HG03045 (cell line): ENCODE results near the gene R3HDM4.

ENCODE experiments used
- ATAC-seq: cut with Tn5 transposase; IDR thresholded peaks from one replicate; pipeline ENCODE4 v1.9.1; 2021; ENCODE audit warnings: mild to moderate bottlenecking, moderate library complexity; ENCODE audit not compliant: unreplicated experiment

The R3HDM4 gene

DNA sequence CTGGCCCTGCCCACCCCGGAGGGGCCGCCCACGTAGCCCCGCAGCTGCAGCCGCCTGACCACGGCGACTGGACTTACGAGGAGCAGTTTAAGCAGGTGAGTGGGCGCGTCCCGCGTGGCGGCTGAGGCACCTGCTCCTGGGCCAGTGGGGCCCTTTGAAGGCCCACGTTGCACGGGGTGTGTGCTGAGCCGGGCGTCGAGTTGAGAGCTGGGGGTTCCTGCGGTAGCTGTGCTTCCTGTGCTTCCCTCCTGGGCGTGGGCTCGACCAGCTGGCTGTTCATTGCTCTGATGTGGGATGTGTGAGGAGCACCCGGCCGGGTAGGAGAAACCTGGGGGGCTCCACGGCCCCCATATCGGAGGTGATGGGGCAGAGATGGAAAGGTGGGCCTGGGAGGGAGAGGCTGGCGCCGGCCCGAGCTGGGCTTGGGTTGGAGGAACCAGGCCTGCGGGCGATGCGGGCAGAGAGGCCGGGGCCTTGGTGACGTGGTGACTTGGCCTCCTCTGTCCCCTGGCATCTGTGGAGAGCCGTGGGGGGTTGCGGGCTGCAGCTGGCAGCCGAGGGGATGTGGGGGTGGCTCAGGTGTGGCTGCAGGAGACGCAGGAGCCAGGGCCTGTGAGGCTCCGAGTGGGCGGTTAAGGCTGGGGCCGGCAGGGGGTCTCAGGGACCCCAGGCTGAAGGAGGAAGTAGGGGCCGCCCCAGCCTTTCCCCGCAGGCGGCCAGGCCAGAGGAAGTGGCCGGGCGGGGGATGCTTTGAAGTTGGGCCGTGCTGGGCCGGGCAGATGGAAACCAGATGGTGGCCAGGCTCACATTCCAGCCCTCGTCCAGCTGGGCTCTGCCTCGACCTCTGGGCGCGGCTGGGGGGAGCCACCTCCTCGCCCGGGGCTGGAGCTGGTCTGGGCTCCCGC lies 19.9 kb upstream of the R3HDM4 start:
- ATAC-seq: no peak

DNA sequence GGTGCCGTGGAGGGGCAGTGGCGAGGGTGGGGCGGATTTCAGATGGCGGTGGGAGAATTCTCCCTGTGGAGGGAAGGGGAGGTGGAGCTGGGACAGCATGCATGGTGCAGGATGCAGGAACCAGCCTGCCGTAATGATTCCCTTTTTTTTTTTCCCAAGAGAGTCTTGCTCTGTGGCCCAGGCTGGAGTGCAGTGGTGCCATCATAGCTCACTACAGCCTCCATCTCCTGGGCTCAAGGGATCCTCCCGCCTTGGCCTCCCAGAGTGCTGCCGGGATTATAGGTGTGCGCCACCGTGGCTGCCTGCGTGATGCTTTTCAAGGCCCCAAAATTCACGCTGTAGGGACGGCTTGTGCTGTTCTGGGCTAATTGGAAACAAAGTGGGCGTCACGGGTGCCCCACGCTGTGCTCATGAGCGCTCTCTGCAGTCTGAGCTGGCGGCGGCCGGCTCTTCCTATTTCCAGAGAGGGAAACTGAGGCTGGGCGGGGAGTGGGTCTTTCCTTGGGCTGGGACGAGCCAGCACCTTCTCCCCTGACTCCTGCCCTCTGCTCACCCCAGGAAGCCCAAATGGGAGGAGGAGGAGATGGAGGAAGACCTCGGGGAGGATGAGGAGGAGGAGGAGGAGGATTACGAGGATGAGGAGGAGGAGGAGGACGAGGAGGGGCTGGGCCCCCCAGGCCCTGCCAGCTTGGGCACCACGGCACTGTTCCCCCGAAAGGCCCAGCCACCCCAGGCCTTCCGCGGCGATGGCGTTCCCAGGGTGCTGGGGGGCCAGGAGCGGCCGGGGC lies 19.0 kb upstream of the R3HDM4 start:
- no peak for ATAC-seq

DNA sequence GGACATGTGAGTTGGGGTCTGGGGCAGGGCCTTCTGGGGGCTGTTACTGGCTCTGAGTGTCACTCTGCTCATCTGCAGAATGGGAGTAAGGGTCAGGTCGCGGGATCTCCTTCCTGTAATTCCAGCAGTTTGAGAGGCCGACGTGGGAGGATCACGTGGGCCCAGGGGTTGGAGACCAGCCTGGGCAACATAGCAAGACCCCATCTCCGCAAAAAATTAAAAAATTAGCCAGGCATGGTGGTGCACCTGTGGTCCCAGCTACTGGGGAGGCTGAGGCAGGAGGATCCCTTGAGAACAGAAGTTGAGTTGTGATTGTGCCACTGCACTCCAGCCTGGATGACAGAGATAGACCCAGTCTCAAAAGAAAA lies 16.9 kb upstream of the R3HDM4 start:
- ATAC-seq: no peak

DNA sequence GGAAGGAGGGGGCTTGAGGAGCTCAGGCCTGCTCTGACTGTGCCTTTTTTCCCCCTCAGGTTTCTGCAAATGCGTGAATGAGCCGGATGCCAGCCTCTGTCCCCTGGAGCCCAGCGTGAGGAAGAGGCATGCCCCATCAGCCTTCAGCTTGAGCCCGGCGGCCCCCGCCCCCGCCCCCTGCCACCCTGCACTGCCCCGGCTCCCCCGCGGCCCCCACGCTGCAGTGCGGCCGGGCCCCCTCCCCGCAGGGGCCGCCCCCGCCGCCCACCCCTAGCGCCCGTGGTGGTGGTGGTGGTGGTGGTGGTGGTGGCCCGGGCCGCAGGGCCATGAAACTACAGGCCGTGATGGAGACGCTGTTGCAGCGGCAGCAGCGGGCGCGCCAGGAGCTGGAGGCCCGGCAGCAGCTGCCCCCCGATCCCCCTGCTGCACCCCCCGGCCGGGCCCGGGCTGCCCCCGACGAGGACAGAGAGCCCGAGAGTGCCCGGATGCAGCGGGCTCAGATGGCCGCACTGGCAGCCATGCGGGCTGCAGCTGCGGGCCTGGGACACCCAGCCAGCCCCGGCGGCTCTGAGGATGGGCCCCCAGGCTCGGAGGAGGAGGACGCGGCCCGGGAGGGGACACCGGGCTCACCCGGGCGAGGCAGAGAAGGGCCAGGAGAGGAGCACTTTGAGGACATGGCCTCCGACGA lies 16.3 kb upstream of the R3HDM4 start:
- no peak for ATAC-seq

DNA sequence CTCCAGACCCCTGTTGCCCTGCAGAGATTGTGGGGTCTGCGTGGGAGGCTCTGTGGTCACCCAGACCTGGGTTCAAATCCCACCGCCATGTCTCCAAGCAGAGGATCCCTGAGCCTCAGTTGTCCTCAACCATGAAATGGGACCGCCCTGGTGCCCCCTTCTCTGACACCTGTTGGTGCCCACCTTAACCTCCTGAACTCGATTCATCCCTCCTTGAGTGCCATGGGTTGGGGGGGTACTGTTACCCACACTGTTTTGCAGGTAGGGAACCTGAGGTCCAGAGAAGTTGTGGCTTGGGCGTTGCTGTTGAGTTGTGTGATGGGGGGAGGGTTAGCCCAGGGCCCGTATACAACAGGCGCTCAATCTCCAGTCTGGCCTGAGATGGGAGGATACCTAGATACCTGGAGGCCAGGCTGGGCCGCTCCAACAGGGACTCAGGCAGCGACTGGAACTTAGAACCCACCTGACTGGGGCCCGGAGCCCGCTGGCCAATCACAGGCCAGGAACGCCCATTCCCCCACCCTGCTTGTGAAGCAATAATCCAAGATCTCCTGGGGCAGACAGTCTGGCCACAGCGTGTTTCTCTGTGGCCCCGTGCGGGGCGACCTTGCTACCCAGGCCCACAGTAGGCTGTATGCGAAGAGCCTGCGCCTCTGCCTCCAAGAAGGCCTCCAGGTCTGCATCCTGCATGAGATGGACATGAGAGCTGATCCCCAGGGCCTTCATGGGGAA lies 15.6 kb upstream of the R3HDM4 start:
- ATAC-seq: no peak

DNA sequence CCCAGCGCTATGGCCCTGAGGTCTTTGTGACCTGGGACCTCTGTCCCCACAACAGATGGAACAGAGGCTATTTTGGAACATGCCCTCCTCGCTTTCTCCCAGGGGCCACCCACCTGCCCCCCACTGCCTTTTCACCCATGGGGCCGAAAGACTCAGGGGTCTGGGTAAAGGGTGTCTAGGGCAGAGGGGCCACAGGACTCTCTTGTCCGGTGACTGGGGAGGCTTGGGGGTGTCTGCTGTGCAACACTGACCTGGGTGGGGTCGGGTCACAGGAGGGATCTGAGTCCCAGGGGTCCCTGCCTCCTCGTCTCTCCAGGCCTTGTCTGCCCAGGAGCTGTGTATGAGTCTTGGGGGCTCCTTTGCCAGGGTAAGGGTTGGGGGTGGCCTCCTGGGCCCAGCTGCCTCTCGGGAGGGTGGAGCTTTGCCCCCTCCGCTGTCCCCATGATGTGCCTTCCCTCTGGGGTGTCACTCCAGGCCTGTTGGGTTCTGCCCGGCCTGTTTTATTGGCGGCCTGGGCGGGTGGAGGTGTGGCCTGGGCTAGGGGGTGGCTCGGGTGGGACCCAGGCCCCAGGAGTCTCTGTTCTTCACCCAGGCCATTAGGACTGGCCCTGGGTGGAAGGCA lies 14.9 kb upstream of the R3HDM4 start:
- no peak for ATAC-seq

DNA sequence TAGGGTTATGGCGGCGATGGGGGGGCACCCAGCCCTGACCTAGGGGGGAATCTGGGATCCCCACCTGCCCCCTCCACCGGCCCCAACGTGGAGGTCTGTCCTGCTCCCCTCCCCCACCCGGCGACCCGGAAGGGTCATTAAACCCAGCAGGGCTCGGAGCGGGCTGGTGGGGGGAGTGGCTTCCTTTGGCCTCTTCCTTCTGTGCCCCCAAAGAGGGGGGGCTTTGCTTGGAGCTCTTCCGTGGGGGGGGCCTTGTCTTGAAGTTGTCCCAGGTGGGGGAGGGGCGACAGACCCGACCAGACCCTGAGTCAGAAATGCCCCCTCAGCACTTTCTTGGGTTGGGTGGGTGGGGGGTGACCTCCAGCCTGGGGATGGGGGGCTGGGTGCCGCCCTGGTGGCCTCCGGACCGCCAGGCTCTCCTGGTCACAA lies 14.3 kb upstream of the R3HDM4 start:
- ATAC-seq: no peak

DNA sequence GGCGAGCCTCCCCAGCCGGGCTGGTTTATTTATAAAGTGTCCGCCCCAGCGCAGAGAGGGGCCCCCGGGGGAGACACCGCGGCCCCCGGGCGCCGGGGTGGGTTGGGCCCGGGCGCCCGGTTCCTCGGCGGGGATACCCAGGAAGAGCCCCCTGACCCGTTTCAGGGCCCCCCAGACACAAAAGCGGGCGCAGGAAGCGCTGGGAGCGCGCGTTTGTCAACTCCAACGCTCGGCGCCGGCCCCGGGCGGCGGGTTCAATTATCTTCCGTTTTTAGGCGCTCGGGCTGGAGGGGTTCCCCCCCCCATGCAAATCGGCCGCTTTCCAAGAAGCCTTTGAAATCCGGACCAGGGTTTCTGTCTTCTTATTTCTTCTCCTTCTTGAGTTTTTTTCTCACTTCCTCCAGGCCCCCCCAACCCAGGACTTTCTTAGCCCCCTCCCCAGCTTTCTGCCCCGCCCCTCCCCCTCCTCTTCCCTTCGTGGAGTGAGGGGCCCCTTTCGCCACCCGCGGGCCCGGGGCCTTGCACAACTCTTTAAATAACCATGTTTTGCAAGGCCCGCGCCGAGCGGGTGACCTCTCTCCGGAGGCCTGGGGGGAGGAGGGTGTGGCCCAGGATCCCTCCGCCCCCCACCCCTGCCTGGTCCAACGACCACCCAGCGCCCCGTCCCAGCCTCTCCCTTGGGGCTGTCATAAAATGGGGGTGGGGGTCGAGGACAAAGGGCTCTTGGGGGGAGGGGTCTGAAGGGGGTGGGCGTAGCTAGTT lies 13.8 kb upstream of the R3HDM4 start:
- no peak for ATAC-seq

DNA sequence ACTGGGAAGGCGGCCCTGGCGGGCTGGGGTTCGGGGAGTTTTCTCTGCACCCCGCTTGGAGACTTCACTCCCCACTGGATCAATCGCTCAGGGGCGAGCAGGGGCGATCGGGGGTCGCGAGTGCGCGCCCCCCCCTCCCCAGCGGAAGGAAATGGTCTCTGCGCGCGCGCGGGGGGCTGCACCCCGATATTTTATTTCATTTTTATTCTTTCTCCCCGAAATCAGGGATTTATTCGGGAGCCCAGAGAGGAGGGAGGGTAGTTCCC lies 13.2 kb upstream of the R3HDM4 start:
- ATAC-seq: no peak

DNA sequence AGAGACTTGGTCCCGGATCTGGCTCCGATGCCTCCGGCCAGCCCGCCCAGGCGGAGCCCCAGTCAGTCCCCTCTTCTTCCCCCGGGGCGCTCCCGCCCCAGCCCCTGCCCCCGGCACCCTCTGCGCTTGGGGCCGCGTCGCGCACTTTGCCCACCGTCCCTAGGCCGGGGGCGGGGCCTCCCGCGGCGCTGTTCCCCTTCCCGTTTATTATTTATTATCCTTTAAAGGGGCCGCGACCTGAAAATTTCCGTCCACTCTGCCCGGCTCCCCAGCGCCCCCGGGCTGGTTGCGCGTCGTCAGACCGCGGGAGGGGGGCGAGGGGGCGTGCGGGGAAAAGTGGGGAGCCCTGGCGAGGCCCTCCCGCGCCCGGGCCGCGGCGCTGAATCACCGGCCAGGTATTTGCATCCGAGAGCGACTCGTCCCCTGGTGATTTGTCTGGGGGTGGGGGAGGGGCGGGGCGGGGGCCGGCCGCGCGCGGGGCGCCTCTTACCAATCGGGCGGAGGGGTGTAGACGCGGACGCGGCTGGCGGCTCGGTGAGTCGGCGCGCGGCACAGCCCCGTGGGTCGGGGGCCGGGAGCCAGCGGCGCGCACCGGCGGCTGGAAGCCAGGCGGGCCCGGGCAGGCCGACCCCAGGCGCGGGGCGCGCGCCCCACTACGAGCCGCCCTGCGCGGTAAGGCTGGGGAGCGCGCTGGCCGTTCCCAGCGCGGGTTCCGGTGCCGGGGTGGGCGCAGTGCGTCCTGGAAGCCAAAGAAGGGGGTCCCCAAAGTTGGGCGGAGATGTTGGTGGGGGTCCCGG lies 12.7 kb upstream of the R3HDM4 start, which contains the start of gene ARID3A:
TSS of gene ARID3A (plus strand) at position 510 of the 797 bp plus-strand sequence. CDS start 3,494 bp downstream, outside the sequence.
- ATAC-seq: peak; percentile 44

DNA sequence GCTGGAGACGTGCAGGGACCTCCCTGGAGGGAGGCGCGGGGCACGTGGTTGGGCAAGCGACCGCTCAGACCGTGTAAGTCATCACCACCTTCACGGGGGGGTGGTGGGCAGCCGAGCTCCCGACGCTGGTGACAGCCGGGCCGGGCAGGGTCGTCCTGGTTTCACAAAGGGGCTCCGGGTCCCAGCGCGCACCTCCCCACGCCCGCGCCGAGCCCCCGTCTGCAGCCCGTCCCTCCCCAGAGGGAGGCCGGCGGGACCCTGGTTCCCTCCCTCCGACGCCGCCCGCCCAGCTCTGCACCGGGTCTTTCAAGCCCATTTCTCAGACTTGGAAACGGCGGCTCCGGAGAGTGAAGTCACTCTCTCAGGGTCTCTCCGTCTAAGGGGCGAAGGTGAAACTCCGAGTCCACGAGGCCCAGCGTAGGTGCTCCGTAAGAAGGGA lies 12.1 kb upstream of the R3HDM4 start:
- peak; percentile 14 for ATAC-seq

DNA sequence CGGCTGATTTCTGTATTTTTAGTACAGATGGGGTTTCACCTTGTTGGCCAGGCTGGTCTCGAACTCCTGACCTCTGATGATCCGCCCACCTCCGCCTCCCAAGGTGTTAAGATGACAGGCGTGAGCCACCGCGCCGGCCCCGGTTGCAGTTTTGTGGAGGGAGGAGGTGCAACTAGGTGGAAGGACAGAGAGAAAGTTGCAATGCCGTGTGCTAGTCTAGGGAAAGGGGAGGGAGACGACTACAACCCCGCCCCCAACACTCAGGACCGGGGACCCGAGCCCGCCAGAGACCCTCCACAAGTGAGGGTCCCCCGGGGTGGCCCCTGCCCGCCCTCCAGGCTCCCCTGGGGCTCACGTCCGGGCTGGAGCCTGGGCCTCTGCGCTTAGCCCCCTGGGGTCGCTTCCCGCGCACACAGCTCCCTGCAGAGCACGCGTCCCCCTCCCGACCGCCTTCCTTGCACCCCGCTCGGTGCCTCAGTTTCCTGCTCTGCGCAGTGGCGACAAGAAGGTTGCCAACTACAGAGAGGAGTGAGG lies 11.6 kb upstream of the R3HDM4 start:
- ATAC-seq: no peak

DNA sequence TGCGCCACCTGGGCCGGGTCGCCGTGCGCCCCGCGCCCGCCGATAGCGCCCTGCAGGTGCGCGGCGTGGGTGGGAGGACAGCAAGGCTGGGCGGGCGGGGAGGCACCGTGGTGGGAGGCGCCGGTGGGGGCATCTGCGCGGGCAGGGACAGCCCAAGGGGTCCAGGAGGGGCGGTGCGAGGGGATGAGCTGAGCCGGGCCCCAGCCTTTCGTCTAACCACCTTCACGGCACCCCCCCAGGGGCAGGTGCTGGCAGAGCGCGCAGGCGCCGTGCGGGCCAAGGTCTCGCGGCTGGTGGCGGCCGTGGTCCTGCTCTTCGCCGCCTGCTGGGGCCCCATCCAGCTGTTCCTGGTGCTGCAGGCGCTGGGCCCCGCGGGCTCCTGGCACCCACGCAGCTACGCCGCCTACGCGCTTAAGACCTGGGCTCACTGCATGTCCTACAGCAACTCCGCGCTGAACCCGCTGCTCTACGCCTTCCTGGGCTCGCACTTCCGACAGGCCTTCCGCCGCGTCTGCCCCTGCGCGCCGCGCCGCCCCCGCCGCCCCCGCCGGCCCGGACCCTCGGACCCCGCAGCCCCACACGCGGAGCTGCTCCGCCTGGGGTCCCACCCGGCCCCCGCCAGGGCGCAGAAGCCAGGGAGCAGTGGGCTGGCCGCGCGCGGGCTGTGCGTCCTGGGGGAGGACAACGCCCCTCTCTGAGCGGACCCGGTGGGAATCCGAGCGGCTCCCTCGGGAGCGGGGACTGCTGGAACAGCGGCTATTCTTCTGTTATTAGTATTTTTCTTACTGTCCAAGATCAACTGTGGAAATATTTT lies 7.2 kb upstream of the R3HDM4 start:
- no peak for ATAC-seq

DNA sequence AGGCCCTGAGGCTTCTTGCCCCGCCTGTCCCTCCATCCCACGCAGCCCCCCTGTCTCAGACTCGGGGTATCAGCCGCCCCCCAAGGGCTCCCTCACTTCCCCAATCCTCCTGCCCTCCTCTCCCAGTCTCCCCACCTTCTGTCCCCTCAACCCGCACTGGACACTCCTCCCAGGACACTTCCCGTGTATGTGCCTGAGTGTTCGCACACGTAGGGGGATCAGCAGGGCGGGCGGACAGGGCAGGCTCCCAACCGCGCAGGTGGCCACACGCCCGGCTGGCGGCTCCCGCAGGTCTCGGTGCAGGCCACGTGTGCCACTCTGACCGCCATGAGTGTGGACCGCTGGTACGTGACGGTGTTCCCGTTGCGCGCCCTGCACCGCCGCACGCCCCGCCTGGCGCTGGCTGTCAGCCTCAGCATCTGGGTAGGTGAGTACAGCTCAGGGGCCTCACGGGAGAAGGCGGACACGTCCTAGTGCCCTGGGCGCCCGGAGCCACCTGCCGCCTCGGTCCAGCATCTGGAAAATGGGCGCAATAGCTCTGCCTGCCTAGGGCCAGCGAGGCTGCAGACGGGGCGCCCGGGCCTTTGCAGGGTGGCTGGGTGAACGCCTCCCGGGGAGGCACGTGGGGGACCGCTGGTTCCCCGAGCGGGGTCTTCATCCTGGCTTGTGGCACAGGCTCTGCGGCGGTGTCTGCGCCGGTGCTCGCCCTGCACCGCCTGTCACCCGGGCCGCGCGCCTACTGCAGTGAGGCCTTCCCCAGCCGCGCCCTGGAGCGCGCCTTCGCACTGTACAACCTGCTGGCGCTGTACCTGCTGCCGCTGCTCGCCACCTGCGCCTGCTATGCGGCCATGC lies 6.4 kb upstream of the R3HDM4 start:
- ATAC-seq: no peak

DNA sequence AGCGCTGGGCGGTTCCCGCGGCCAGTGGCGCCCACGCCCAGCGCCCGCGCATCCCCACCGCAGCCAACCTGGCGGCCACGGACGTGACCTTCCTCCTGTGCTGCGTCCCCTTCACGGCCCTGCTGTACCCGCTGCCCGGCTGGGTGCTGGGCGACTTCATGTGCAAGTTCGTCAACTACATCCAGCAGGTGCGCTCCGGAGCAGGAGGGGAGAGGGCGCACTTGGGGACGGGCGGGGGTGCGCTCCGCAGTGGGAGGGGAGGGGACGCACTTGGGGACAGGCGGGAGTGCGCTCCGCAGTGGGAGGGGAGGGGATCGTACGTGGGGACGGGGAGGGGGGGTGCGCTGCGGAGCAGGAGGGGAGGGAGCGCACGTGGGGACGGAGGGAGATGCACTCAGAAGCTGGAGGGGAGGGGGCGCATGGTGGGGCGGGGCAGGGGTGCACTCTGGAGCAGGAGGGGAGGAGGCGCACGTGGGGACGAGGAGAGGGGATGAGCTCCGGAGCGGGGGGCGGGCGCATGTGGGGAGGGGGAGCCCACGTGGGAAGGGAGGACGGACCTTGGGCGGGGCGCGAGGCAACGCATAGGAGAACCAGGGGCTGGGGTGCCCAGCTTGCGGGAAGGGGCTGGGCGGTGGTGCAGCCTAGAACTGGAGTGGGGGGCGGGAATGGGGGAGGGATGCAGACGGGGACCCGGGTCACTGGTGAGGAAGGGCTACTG lies 5.6 kb upstream of the R3HDM4 start:
- no peak for ATAC-seq

DNA sequence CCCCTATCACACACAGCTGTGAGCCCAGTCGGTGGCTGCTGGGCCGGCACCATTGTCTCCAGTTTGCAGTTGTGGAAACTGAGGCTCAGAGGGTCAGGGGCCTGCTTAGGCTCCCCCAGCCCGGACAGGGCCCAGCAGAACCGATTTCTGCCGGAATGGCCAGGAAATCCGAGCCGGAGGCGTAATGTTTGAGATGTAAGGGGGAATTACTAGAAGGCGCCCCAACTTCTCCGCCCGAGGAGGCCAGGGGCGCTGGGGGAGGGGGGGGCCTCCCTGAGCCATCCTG lies 5.1 kb upstream of the R3HDM4 start:
- no peak for ATAC-seq
